Nucleus accumbens (tissue), 56 donors: ENCODE results near the gene LRRC73.
"Not testable (repeated sequence)": the region's sequence is repeated elsewhere in the genome, so short reads cannot be mapped to it uniquely, and the experiment has no call there.

ENCODE experiments used
- DNase-seq, 56 donors: peaks; one replicate each; lab custom pipeline; 2025; lab: John Stamatoyannopoulos, UW

The LRRC73 gene

GRCh38 chr6:43509984-43510826 is at the start of gene LRRC73:
Gene LRRC73 (minus strand): TSS chr6:43510346. CDS start chr6:43509785, 561 bp downstream.
- DNase-seq, result peak in 54 of 56 donors; percentile 26 to 90 (median 74)

- no peak for DNase-seq
Observed at GRCh38 chr6:43559328-43559727, 49.2 kb upstream of the LRRC73 start.

- not testable (repeated sequence) for DNase-seq
Observed at GRCh38 chr6:43557620-43558019, 47.5 kb upstream of the LRRC73 start.

- DNase-seq, result no peak
Observed at GRCh38 chr6:43547222-43547621, 37.1 kb upstream of the LRRC73 start.

- no peak for DNase-seq
Observed at GRCh38 chr6:43544461-43544860, 34.3 kb upstream of the LRRC73 start.

GRCh38 chr6:43541774-43542471 is 31.8 kb upstream of the LRRC73 start:
- no peak for DNase-seq

GRCh38 chr6:43540507-43540906 is 30.4 kb upstream of the LRRC73 start:
- no peak for DNase-seq

- not testable (repeated sequence) for DNase-seq
Observed at GRCh38 chr6:43539409-43539808, 29.3 kb upstream of the LRRC73 start.

GRCh38 chr6:43538986-43539385 is 28.8 kb upstream of the LRRC73 start:
- not testable (repeated sequence) for DNase-seq

GRCh38 chr6:43532201-43532600 is 22.1 kb upstream of the LRRC73 start:
- no peak for DNase-seq

- DNase-seq, result no peak
Observed at GRCh38 chr6:43524483-43524961, 14.4 kb upstream of the LRRC73 start.

GRCh38 chr6:43523284-43523683 is 13.1 kb upstream of the LRRC73 start:
- no peak for DNase-seq

GRCh38 chr6:43522547-43523261 is 12.6 kb upstream of the LRRC73 start:
- DNase-seq, result no peak

GRCh38 chr6:43521836-43522235 is 11.7 kb upstream of the LRRC73 start:
- DNase-seq, result no peak

- no peak for DNase-seq
Observed at GRCh38 chr6:43520097-43520496, 10.0 kb upstream of the LRRC73 start.

- no peak for DNase-seq
Observed at GRCh38 chr6:43517505-43518357, 7.6 kb upstream of the LRRC73 start.

- DNase-seq, result peak; percentile 53 to 99 (median 94)
Observed at GRCh38 chr6:43516697-43517504, 6.8 kb upstream of the LRRC73 start, which contains the start of the genes POLR1C and YIPF3. Gene POLR1C (plus strand): TSS chr6:43517089. CDS start chr6:43517110, 21 bp downstream. Gene YIPF3 (minus strand): TSS chr6:43516926. CDS start chr6:43516807, 119 bp downstream.

GRCh38 chr6:43516367-43516696 is 6.2 kb upstream of the LRRC73 start:
- no peak for DNase-seq

GRCh38 chr6:43515808-43516207 is 5.7 kb upstream of the LRRC73 start:
- no peak for DNase-seq
